ENCODE results near the gene DNMT1.
A peak's percentile ranks its signal among the peaks of the same experiment; 100 is the strongest.
"Not testable (repeated sequence)": the region's sequence is repeated elsewhere in the genome, so short reads cannot be mapped to it uniquely, and the experiment has no call there.

Gene DNMT1

GRCh38 chr19:10194500-10195198 lies at the start of gene DNMT1:
Gene DNMT1, minus strand, starts transcription at chr19:10194953. Its CDS starts 54 bp downstream, at chr19:10194899.
- peak; percentile 88 for DNase-seq

DNA sequence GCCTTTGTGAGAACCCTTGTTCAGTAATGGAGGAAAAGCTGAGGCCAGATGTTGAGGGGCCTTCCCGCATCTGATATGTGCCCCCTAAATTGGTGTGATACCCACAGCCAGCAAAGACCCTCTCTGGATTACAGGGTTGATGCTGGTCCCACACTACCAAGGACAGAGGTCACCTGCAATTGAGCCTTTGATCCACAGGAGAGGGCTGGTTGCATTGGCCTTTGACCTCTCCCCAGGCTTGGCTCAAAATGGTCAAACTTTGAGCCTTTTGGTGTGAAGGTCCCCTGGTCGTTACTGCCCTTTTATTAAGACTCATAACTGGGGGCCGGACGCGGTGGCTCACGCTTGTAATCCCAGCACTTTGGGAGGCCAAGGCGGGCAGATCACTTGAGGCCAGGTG lies 48.9 kb upstream of the DNMT1 start:
- DNase-seq = no peak

DNA sequence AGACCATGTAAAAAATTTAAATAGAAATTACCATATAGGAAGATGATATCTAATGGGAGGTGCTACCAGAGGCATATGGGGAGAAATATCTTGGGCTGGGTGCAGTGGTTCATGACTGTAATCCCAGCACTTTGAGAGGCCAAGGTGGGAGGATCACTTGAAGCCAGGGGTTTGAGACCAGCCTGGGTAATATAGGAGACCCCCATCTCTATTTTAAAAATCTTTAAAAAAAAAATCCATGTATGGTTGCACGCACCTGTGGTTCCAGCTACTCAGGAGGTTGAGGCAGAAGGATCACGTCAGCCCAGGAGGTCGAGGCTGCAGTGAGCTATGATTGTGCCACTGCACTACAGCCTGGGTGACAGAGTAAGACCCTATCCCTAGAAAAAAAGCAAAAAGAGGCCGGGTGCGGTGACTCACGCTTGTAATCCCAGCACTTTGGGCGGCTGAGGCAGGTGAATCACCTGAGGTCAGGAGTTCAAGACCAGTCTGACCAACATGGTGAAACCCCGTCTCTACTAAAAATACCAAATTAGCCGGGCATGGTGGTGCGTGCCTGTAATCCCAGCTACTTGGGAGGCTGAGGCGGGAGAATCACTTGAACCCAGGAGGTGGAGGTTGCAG lies 47.2 kb upstream of the DNMT1 start:
- not testable (repeated sequence) for DNase-seq

DNA sequence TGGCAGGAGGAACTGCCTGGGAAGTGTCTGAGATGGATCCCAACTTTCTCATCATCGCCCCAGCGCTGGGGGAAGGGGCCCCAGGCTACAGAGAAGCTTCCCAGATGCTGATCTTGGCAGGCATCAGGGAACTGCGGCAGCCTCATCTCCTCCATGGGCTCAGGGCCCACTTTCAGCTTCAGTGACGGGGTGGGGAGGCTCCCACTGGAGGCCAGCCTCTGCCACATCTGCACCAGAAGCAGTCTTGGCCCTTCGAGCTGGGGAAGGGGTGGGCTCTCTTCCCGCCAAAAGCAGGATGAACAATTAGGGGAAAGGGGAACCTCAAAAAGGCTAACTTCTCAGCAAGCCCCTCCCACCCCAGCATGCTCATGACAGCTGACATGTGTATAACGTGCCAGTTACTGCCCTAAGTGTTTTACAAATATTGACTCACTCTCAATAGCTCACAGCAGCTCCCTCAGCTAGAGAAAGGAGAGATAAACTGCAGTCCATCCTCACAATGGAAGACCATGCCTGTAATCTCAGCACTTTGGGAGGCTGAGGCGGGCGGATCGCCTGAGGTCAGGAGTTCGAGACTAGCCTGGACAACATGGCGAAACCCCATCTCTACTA lies 43.5 kb upstream of the DNMT1 start:
- peak; percentile 86 for DNase-seq

GRCh38 chr19:10237702-10238101 lies 42.9 kb upstream of the DNMT1 start:
- DNase-seq = no peak

GRCh38 chr19:10235409-10235808 lies 40.7 kb upstream of the DNMT1 start:
- DNase-seq = not testable (repeated sequence)

- no peak for DNase-seq
Observed at GRCh38 chr19:10235003-10235402, 40.2 kb upstream of the DNMT1 start.

GRCh38 chr19:10233946-10234345 lies 39.2 kb upstream of the DNMT1 start:
- DNase-seq = no peak

- DNase-seq = no peak
Observed at GRCh38 chr19:10231612-10232228, 37.0 kb upstream of the DNMT1 start.

- DNase-seq = no peak
Observed at GRCh38 chr19:10230861-10231611, 36.3 kb upstream of the DNMT1 start, which contains the start of gene S1PR2. Gene S1PR2, minus strand, starts transcription at chr19:10231331. Its CDS starts 6,426 bp downstream, at chr19:10224905.

DNA sequence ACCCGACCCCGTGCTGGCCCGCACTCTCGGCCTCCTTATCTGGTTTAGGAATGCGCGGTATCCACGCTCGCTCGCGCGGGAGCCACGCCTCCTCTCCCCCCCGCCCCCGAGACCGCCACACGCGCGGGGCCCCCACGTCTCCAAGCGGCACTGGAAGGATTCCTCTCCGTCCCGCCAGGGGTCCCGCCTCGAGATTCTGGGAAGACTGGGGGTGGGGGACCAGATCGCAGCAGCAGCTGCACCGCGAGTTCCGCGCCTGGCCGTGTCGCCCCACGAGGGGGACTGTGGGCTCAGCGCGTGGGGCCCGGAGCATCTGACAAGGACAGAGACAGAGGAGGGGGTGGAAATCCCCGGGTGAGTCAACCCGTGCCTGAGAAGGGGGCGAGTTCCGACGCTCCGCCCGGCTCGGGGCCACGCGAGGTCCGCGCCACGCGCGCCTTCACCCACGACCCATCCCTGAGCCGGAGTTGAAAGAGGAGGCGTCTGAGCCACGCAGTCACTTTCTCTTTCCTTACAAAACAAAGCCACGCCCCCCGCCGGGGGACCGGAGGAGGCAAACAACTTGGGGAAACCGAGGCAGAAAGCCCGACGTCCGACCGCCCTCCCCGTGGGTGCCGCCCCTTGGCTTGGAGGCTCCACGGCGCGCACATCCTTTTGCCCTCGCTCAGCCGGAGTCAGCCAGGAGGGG lies 35.6 kb upstream of the DNMT1 start:
- DNase-seq = no peak

- no peak for DNase-seq
Observed at GRCh38 chr19:10228920-10229319, 34.2 kb upstream of the DNMT1 start.

- no peak for DNase-seq
Observed at GRCh38 chr19:10228393-10228792, 33.6 kb upstream of the DNMT1 start.

GRCh38 chr19:10227026-10227971 lies 32.5 kb upstream of the DNMT1 start:
- no peak for DNase-seq

- no peak for DNase-seq
Observed at GRCh38 chr19:10226376-10227025, 31.7 kb upstream of the DNMT1 start.

DNA sequence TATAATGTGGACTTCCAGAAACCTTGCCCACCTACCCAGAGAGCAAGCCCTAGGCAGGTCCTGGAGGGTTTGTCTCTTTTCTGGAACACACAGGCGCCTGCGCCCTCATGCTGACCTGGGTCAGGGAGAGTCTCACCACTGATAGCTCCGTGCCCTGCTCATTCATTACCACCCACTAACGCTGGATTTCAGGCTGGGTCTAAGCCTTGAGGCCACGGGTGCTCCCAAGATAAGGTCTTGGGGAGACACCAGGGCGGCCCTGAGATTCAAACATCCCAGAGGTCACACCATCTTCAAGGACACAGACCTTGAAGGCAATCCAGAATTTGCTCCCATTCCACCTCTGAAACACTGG lies 31.2 kb upstream of the DNMT1 start:
- no peak for DNase-seq

- DNase-seq = no peak
Observed at GRCh38 chr19:10224337-10224736, 29.6 kb upstream of the DNMT1 start.

GRCh38 chr19:10223488-10224213 lies 28.9 kb upstream of the DNMT1 start:
- no peak for DNase-seq

DNA sequence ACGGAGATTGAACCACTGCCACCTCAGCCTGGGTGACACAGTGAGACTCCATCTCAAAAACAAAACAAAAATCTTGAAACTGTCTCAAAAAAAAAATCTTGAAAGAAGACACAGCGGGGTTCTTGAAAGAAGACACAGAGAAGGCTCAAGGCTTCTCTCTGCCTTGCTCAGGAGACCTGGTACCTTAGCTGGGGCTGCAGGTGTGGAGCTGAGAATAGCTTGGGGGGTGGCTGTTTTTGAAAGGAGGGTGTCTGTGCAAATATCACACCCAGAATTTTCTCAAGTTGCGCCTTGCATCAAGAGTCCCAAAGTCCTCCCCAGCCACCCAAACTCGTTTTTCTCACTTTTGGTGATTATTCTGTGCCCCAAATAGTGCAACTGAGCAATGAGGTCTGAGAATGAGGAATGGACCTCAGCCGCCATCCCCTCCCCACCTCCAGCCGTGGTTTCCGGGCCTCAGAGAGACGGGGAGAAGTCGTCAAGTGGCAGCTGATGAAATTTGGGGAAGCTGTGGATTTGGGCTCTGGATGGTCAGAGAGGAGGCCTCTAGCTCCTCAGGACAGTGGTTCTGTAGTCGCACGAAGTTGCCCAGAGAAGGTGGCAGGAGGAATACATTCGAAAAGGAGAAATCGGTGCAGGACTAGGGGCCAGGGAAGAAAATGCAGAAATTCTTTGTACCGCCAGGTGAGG lies 27.6 kb upstream of the DNMT1 start:
- DNase-seq = no peak
